ENCODE measurements around the gene ALDH3A1.

GRCh38 chr17:19770985-19771735 is 23.1 kb upstream of the ALDH3A1 start:
- TF ChIP-seq, protein P1, sequence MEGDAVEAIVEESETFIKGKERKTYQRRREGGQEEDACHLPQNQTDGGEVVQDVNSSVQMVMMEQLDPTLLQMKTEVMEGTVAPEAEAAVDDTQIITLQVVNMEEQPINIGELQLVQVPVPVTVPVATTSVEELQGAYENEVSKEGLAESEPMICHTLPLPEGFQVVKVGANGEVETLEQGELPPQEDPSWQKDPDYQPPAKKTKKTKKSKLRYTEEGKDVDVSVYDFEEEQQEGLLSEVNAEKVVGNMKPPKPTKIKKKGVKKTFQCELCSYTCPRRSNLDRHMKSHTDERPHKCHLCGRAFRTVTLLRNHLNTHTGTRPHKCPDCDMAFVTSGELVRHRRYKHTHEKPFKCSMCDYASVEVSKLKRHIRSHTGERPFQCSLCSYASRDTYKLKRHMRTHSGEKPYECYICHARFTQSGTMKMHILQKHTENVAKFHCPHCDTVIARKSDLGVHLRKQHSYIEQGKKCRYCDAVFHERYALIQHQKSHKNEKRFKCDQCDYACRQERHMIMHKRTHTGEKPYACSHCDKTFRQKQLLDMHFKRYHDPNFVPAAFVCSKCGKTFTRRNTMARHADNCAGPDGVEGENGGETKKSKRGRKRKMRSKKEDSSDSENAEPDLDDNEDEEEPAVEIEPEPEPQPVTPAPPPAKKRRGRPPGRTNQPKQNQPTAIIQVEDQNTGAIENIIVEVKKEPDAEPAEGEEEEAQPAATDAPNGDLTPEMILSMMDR (conservative IDR thresholded peaks at IDR 0.05; ENCODE audit: low read depth, low read length) = no peak
- TF ChIP-seq POLR2A (IDR thresholded peaks at IDR 0.05; ENCODE audit: low read depth, low read length) (no peak), MAFK (IDR thresholded peaks at IDR 0.05; ENCODE audit: low read depth, low read length) (no peak), RAD21 (IDR thresholded peaks at IDR 0.05; ENCODE audit: low read length) (no peak), MXI1 (IDR thresholded peaks at IDR 0.05; ENCODE audit: borderline replicate concordance, low read depth, low read length) (no peak), CHD1 (IDR thresholded peaks at IDR 0.05; ENCODE audit: low read depth, low read length) (no peak), FOS (IDR thresholded peaks at IDR 0.05; ENCODE audit: low read depth, low read length) (no peak), RCOR1 (IDR thresholded peaks at IDR 0.05; ENCODE audit: insufficient replicate concordance, low read length) (no peak), BHLHE40 (IDR thresholded peaks at IDR 0.05; ENCODE audit: low read depth, low read length) (no peak), RFX5 (IDR thresholded peaks at IDR 0.05; ENCODE audit: low read depth, low read length) (no peak), USF2 (IDR thresholded peaks at IDR 0.05; ENCODE audit: low read depth, low read length) (no peak), SMC3 (IDR thresholded peaks at IDR 0.05; ENCODE audit: low read depth, low read length) (no peak)
- TF ChIP-seq, protein P2, sequence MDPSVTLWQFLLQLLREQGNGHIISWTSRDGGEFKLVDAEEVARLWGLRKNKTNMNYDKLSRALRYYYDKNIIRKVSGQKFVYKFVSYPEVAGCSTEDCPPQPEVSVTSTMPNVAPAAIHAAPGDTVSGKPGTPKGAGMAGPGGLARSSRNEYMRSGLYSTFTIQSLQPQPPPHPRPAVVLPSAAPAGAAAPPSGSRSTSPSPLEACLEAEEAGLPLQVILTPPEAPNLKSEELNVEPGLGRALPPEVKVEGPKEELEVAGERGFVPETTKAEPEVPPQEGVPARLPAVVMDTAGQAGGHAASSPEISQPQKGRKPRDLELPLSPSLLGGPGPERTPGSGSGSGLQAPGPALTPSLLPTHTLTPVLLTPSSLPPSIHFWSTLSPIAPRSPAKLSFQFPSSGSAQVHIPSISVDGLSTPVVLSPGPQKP (IDR thresholded peaks at IDR 0.05; ENCODE audit: borderline replicate concordance, low read depth, low read length) = no peak
